Fibroblast of skin of right biceps (primary cell): Measurements from ENCODE around the gene YY1.
"Not testable (repeated sequence)": the region's sequence is repeated elsewhere in the genome, so short reads cannot be mapped to it uniquely, and the experiment has no call there.

Source experiments
- DNase-seq: peaks from one replicate; pipeline ENCODE4 v3.0.0-alpha.2; 2013

The YY1 gene

GRCh38 chr14:100238419-100239210 is at the start of gene YY1:
Gene YY1 (plus strand): TSS chr14:100239144. CDS start chr14:100239245, 101 bp downstream.
- DNase-seq: peak; percentile 98

- no peak for DNase-seq
Observed at GRCh38 chr14:100190126-100190525, 48.8 kb upstream of the YY1 start.

- DNase-seq: no peak
Observed at GRCh38 chr14:100191584-100192249, 47.2 kb upstream of the YY1 start.

GRCh38 chr14:100192250-100192671 is 46.7 kb upstream of the YY1 start:
- no peak for DNase-seq

GRCh38 chr14:100192672-100193416 is 46.1 kb upstream of the YY1 start:
- DNase-seq: peak; percentile 98

- DNase-seq: no peak
Observed at GRCh38 chr14:100193417-100194357, 45.3 kb upstream of the YY1 start.

- no peak for DNase-seq
Observed at GRCh38 chr14:100199240-100199860, 39.6 kb upstream of the YY1 start.

- no peak for DNase-seq
Observed at GRCh38 chr14:100200311-100200710, 38.6 kb upstream of the YY1 start.

GRCh38 chr14:100201701-100202100 is 37.2 kb upstream of the YY1 start:
- DNase-seq: no peak

GRCh38 chr14:100202712-100203111 is 36.2 kb upstream of the YY1 start:
- no peak for DNase-seq

GRCh38 chr14:100203146-100203545 is 35.8 kb upstream of the YY1 start:
- DNase-seq: no peak

- peak; percentile 31 for DNase-seq
Observed at GRCh38 chr14:100203962-100204834, 34.7 kb upstream of the YY1 start.

- DNase-seq: not testable (repeated sequence)
Observed at GRCh38 chr14:100204835-100205167, 34.1 kb upstream of the YY1 start.

- DNase-seq: not testable (repeated sequence)
Observed at GRCh38 chr14:100207588-100207987, 31.4 kb upstream of the YY1 start.

GRCh38 chr14:100208136-100208535 is 30.8 kb upstream of the YY1 start:
- not testable (repeated sequence) for DNase-seq

GRCh38 chr14:100211366-100211765 is 27.6 kb upstream of the YY1 start:
- DNase-seq: no peak

- no peak for DNase-seq
Observed at GRCh38 chr14:100211893-100212292, 27.1 kb upstream of the YY1 start.

- DNase-seq: no peak
Observed at GRCh38 chr14:100212476-100213333, 26.2 kb upstream of the YY1 start.

- DNase-seq: no peak
Observed at GRCh38 chr14:100213587-100213955, 25.4 kb upstream of the YY1 start.
